Fibroblast of the aortic adventitia (primary cell): ENCODE results near the gene MKLN1. TPM values are rescaled to one million over a fixed set of nuclear protein-coding genes. Genes with fewer than 3 reads are reported as not detected.

Experiments used
- DNase-seq: peaks from one replicate; pipeline ENCODE4 v3.0.0-alpha.2; 2010; ENCODE audit warnings: low read depth
- H3K4me3 ChIP-seq: 2 replicates; pipeline ENCODE4 v1.5.1; 2011; ENCODE audit warnings: low read depth, mild to moderate bottlenecking, control low read depth, low read length, moderate library complexity
- CTCF ChIP-seq: IDR thresholded peaks from 2 replicates; pipeline ENCODE4 v1.5.1; 2011; ENCODE audit warnings: mild to moderate bottlenecking, low read length, control low read depth, inconsistent platforms; ENCODE audit not compliant: insufficient read depth
- total RNA-seq: library from RNA; depleted of rRNA; stranded (reverse); fragments of >200 nt; gene quantifications from 2 replicates; pipeline ENCODE4 v1.2.3, GENCODE V29; 2012; ENCODE audit warnings: low replicate concordance

The MKLN1 gene
- total RNA-seq, 1 donor = 71.9 TPM

- no peak overlapping the region for H3K4me3 ChIP-seq
- no peak for DNase-seq
- no peak for TF ChIP-seq CTCF
Measured at GRCh38 chr7:131505636-131506557, 178.2 kb downstream of the MKLN1 start.

GRCh38 chr7:131506597-131506996 lies 178.9 kb downstream of the MKLN1 start:
- no peak overlapping the region for H3K4me3 ChIP-seq
- no peak for DNase-seq
- no peak for TF ChIP-seq CTCF

GRCh38 chr7:131507592-131508331 lies 180.1 kb downstream of the MKLN1 start:
- peak; percentile 95 for TF ChIP-seq CTCF
- no peak overlapping the region for H3K4me3 ChIP-seq
- peak; percentile 75 for DNase-seq

- TF ChIP-seq CTCF = no peak
- no peak overlapping the region for H3K4me3 ChIP-seq
- DNase-seq = no peak
Measured at GRCh38 chr7:131508754-131509486, 181.2 kb downstream of the MKLN1 start.

- DNase-seq = no peak
- no peak for TF ChIP-seq CTCF
- H3K4me3 ChIP-seq = no peak overlapping the region
Measured at GRCh38 chr7:131509781-131510180, 182.1 kb downstream of the MKLN1 start.

- DNase-seq = no peak
- H3K4me3 ChIP-seq = no peak overlapping the region
- no peak for TF ChIP-seq CTCF
Measured at GRCh38 chr7:131511071-131511470, 183.4 kb downstream of the MKLN1 start.
